ENCODE data around the gene CTU1. TPM values are rescaled to one million over a fixed set of nuclear protein-coding genes. Genes with fewer than 3 reads are reported as not detected.

Gene CTU1
- total and polyA plus RNA-seq, 2 experiments from 2014 or later = 4.2 to 9.0 TPM

DNA sequence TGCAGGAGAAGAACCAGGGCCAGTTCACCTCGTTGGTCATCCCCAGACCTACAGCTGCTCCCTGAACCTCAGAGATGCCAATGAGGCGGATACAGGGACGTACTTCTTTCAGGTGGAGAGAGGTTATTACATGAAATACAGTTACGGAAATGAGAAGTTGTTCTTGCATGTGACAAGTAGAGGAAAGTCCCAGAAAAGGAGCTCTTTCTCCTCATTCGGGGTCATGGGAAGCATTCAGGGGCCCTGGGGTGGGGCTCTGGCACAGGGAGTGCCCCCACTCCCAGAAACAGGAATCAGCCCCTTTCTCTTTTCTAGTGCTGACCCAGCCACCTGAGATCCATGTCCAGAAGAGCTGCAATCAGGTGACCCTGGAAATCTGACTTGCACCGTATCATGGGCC, 12.0 kb upstream of the CTU1 start:
- WGBS, 2 experiments (ENCODE audit: low coverage in 1 of 2, low lambda C conversion rate in 2 of 2, missing lambda C conversion rate in 2 of 2) = 72 to 86% methylated on average over 6 of the region's 6 CpGs

DNA sequence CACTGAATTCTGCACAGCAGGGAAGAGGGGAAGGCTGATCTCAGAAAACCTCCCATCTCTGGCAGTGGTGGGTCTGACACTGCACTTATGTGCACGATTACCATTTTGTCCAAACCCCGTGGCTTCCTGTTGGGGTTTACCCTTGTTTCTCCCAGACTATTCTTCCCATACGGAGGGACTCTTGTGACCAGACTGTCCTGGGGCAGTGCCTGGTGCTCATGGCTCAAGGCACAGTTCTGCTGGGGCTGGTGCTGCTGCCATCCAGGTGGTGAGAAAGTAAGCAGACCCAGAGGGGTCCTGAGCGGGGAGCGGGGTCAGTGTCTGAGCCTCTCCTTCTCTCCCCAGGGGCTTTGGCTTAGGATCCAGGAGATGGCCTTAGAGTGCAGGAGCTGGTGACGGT, 11.4 kb upstream of the CTU1 start:
- Histone ChIP-seq H3K79me2 (ENCODE audit: insufficient read depth) (no peaks in the 10 kb centered on the region), H3K9me2 (ENCODE audit: insufficient read depth) (no peaks in the 10 kb centered on the region), H3K9me3 (ENCODE audit: low read depth) (no peaks in the 10 kb centered on the region), H4K20me1 (ENCODE audit: insufficient read depth) (no peaks in the 10 kb centered on the region), H3K4me1 (ENCODE audit: insufficient read depth) (no peaks in the 10 kb centered on the region), H3K27ac (no peak overlapping the region), H3K27me3 (replicated peaks; ENCODE audit: insufficient read depth) (peaks cover 9% of the 10 kb centered on the region), H3K36me3 (ENCODE audit: low read depth) (no peaks in the 10 kb centered on the region), H3K4me3 (no peak overlapping the region), H3K4me2 (ENCODE audit: unreplicated experiment) (no peak overlapping the region), H2AFZ (no peak overlapping the region), H3K9ac (no peak overlapping the region), H3F3A (ENCODE audit: insufficient read depth) (no peaks in the 10 kb centered on the region)
- TF ChIP-seq EZH2phosphoT487 (IDR thresholded peaks at IDR 0.05; ENCODE audit: insufficient read depth, low read depth) = no peak
- no peak for TF ChIP-seq EZH2 (IDR thresholded peaks at IDR 0.05; ENCODE audit: insufficient read depth, poor library complexity, severe bottlenecking)
- in situ Hi-C loops (cut with MboI) = no loop called here
- 47 to 57% methylated on average over 6 of the region's 6 CpGs for WGBS, 2 experiments (ENCODE audit: low coverage in 1 of 2, low lambda C conversion rate in 2 of 2, missing lambda C conversion rate in 2 of 2)
- no peak for DNase-seq

More for the DNA sequence above, 12.0 kb upstream of the CTU1 start:
- Histone ChIP-seq H3K4me2 (ENCODE audit: unreplicated experiment) (no peak overlapping the region), H3K36me3 (ENCODE audit: low read depth) (no peaks in the 10 kb centered on the region), H3K27ac (no peak overlapping the region), H3K27me3 (replicated peaks; ENCODE audit: insufficient read depth) (peaks cover 9% of the 10 kb centered on the region), H3K9ac (no peak overlapping the region), H3K4me3 (no peak overlapping the region), H4K20me1 (ENCODE audit: insufficient read depth) (no peaks in the 10 kb centered on the region), H3F3A (ENCODE audit: insufficient read depth) (no peaks in the 10 kb centered on the region), H3K9me2 (ENCODE audit: insufficient read depth) (no peaks in the 10 kb centered on the region), H2AFZ (no peak overlapping the region), H3K9me3 (ENCODE audit: low read depth) (no peaks in the 10 kb centered on the region), H3K79me2 (ENCODE audit: insufficient read depth) (no peaks in the 10 kb centered on the region), H3K4me1 (ENCODE audit: insufficient read depth) (no peaks in the 10 kb centered on the region)
- TF ChIP-seq EZH2phosphoT487 (IDR thresholded peaks at IDR 0.05; ENCODE audit: insufficient read depth, low read depth) (no peak), EZH2 (IDR thresholded peaks at IDR 0.05; ENCODE audit: insufficient read depth, poor library complexity, severe bottlenecking) (no peak)
- in situ Hi-C loops (cut with MboI) = no loop called here
- no peak for DNase-seq

- peak; percentile 32 for DNase-seq
- peaks cover 9% of the 10 kb centered on the region for H3K27me3 ChIP-seq (replicated peaks; ENCODE audit: insufficient read depth)
- in situ Hi-C loops (cut with MboI) = no loop called here
These were observed 10.9 kb upstream of the CTU1 start for GRCh38 chr19:51119101-51119500.

DNA sequence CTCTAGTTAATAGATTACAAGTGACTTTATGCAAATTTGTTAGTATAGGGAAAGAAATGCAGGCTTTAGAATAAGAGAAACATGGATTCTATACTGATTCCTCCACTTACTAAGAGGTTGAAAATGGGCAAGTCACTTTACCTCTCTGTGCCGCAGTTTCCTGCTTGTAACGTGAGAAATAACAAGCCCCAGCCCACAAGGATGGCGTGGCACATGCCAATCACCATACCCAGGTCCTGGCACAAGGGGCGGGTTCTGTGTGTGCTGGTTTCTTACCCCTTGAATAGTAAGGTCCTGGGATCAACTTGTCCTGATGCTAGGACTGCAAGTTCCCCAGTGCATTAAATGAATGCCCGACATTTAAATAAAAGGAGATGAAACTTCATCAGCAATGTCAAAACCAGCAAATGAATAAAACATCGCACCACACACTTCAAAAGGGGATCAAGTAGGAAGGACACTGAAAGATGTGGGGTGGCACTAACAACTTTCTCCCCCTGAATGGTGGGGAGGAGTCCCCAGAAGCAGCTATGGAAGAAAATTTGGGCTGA, 8.6 kb upstream of the CTU1 start:
- Histone ChIP-seq H3K27me3 (replicated peaks; ENCODE audit: insufficient read depth) (peaks cover 11% of the 10 kb centered on the region), H3K4me2 (ENCODE audit: unreplicated experiment) (no peak overlapping the region), H3K4me3 (no peak overlapping the region), H3K79me2 (ENCODE audit: insufficient read depth) (no peaks in the 10 kb centered on the region), H3K9me2 (ENCODE audit: insufficient read depth) (no peaks in the 10 kb centered on the region), H3K27ac (no peak overlapping the region), H4K20me1 (ENCODE audit: insufficient read depth) (no peaks in the 10 kb centered on the region), H3K9me3 (ENCODE audit: low read depth) (no peaks in the 10 kb centered on the region), H2AFZ (no peak overlapping the region), H3K9ac (no peak overlapping the region), H3K4me1 (ENCODE audit: insufficient read depth) (no peaks in the 10 kb centered on the region), H3F3A (ENCODE audit: insufficient read depth) (no peaks in the 10 kb centered on the region), H3K36me3 (ENCODE audit: low read depth) (no peaks in the 10 kb centered on the region)
- WGBS, 2 experiments (ENCODE audit: low coverage in 1 of 2, low lambda C conversion rate in 2 of 2, missing lambda C conversion rate in 2 of 2) = 42 to 48% methylated on average over 6 of the region's 6 CpGs
- in situ Hi-C loops (cut with MboI) = no loop called here
- no peak for DNase-seq
- TF ChIP-seq EZH2 (IDR thresholded peaks at IDR 0.05; ENCODE audit: insufficient read depth, poor library complexity, severe bottlenecking) = no peak

More at GRCh38 chr19:51119101-51119500, 10.9 kb upstream of the CTU1 start:
- H3K36me3 ChIP-seq (ENCODE audit: low read depth) = no peaks in the 10 kb centered on the region
- no peak overlapping the region for H2AFZ ChIP-seq
- no peak overlapping the region for H3K4me2 ChIP-seq (ENCODE audit: unreplicated experiment)
- no peak overlapping the region for H3K4me3 ChIP-seq
- no peaks in the 10 kb centered on the region for H3K9me2 ChIP-seq (ENCODE audit: insufficient read depth)
- H3K4me1 ChIP-seq (ENCODE audit: insufficient read depth) = no peaks in the 10 kb centered on the region
- H3F3A ChIP-seq (ENCODE audit: insufficient read depth) = no peaks in the 10 kb centered on the region
- no peaks in the 10 kb centered on the region for H3K9me3 ChIP-seq (ENCODE audit: low read depth)
- TF ChIP-seq EZH2 (IDR thresholded peaks at IDR 0.05; ENCODE audit: insufficient read depth, poor library complexity, severe bottlenecking) = no peak
- H3K79me2 ChIP-seq (ENCODE audit: insufficient read depth) = no peaks in the 10 kb centered on the region
- no peaks in the 10 kb centered on the region for H4K20me1 ChIP-seq (ENCODE audit: insufficient read depth)
- H3K9ac ChIP-seq = no peak overlapping the region
- WGBS, 2 experiments (ENCODE audit: low coverage in 1 of 2, low lambda C conversion rate in 2 of 2, missing lambda C conversion rate in 2 of 2) = 42% methylated on average over 4 of the region's 4 CpGs
- H3K27ac ChIP-seq = no peak overlapping the region

All from GM23248 (cell line).